GDM1 (cell line): ENCODE data around the gene PSTK.

Source experiments
- DNase-seq: peaks from one replicate; lab custom pipeline; 2025; lab: John Stamatoyannopoulos, UW

Gene PSTK

GRCh38 chr10:123019941-123020703 is 39.9 kb downstream of the PSTK start:
- DNase-seq, result no peak

GRCh38 chr10:123021517-123021916 is 41.3 kb downstream of the PSTK start:
- no peak for DNase-seq

- DNase-seq, result no peak
These were observed 44.3 kb downstream of the PSTK start for GRCh38 chr10:123024540-123024939.

GRCh38 chr10:123026302-123026701 is 46.1 kb downstream of the PSTK start:
- no peak for DNase-seq

GRCh38 chr10:123027861-123028260 is 47.7 kb downstream of the PSTK start:
- DNase-seq, result no peak

GRCh38 chr10:123031124-123031523 is 50.9 kb downstream of the PSTK start:
- DNase-seq, result no peak

- DNase-seq, result no peak
These were observed 54.1 kb downstream of the PSTK start for GRCh38 chr10:123034332-123034731.

GRCh38 chr10:123035467-123036086 is 55.4 kb downstream of the PSTK start:
- no peak for DNase-seq

GRCh38 chr10:123038782-123039631 is 58.8 kb downstream of the PSTK start:
- DNase-seq, result peak; percentile 73

GRCh38 chr10:123039632-123039930 is 59.4 kb downstream of the PSTK start:
- no peak for DNase-seq
